Endothelial cell of umbilical vein (primary cell): ENCODE data around the gene UIMC1. TPM values are rescaled to one million over a fixed set of nuclear protein-coding genes. Genes with fewer than 3 reads are reported as not detected.
A peak's percentile ranks its signal among the peaks of the same experiment; 100 is the strongest.

Source experiments
- BruUV-seq: library from RNA; stranded (reverse); fragments of 400-500 nt; replicated peaks from 2 replicates; lab custom pipeline; 2021; lab: Mats Ljungman, UMichigan
- CTCF ChIA-PET: fragments of 300-600, 350-600 bp; sonication (Branson Sonifier 250); formaldehyde crosslinking; loops from one replicate; lab custom pipeline; 2021; ENCODE audit warnings: antibody characterized with exemption, inconsistent platforms; lab: Charles Lee
- POLR2A ChIA-PET: fragments of 300-600, 350-600 bp; sonication (Branson Sonifier 250); formaldehyde crosslinking; loops from one replicate; lab custom pipeline; 2021; ENCODE audit warnings: antibody characterized with exemption, inconsistent platforms; lab: Charles Lee
- DNase-seq: peaks from one replicate; pipeline ENCODE4 v3.0.0-alpha.2; 2011; ENCODE audit warnings: low read depth, low spot score
- FAIRE-seq: peaks from 2 replicates; lab custom pipeline; 2011; peaks lifted over from hg19 to GRCh38; lab: Jason Lieb, UNC
- H2AFZ ChIP-seq: 2 replicates; pipeline ENCODE4 v1.6.0; 2012; ENCODE audit warnings: low read depth, low read length, control low read depth, inconsistent platforms
- H3K27ac ChIP-seq: 2 replicates; pipeline ENCODE4 v1.5.1; 2011; ENCODE audit warnings: low read depth, mild to moderate bottlenecking, control low read depth, low read length, moderate library complexity; ENCODE audit not compliant: insufficient read depth
- H3K27me3 ChIP-seq, 2 experiments: 2 replicates each; pipeline versions ENCODE4 v1.6.0 to v1.6.1; 2011; ENCODE audit warnings: low read length in 2 of 2, mixed read lengths in 1 of 2; ENCODE audit not compliant: control insufficient read depth in 2 of 2, insufficient read depth in 2 of 2
- H3K36me3 ChIP-seq, 2 experiments: 2 replicates in 1 of 2; 3 replicates in 1 of 2; pipeline ENCODE4 v1.5.1; 2011; ENCODE audit warnings: low read length in 2 of 2, mild to moderate bottlenecking in 1 of 2, moderate library complexity in 1 of 2; ENCODE audit not compliant: control insufficient read depth in 2 of 2, insufficient read depth in 2 of 2; ENCODE audit errors: extremely low read depth in 1 of 2
- H3K4me1 ChIP-seq: 3 replicates; pipeline ENCODE4 v1.5.1; 2011; ENCODE audit warnings: mild to moderate bottlenecking, low read length; ENCODE audit not compliant: control insufficient read depth, insufficient read depth; ENCODE audit errors: extremely low read depth
- H3K4me2 ChIP-seq: 2 replicates; pipeline ENCODE4 v1.6.1; 2011; ENCODE audit warnings: low read length, control low read depth, mixed read lengths; ENCODE audit not compliant: insufficient read depth
- H3K4me3 ChIP-seq, 3 experiments: fragments of 200-600 bp in 1 of 3; sonication (generic), shearing (Covaris generic) in 1 of 3; replicated peaks in 1 of 3; 2 replicates each; pipeline ENCODE4 v1.5.1; 2011 to 2016; ENCODE audit warnings: control low read depth in 3 of 3, low read length in 3 of 3, mild to moderate bottlenecking in 2 of 3, inconsistent platforms in 1 of 3, low read depth in 1 of 3, moderate library complexity in 1 of 3; ENCODE audit not compliant: insufficient read depth in 1 of 3
- H3K79me2 ChIP-seq: 2 replicates; pipeline ENCODE4 v1.6.0; 2012; ENCODE audit warnings: low read length, inconsistent platforms; ENCODE audit not compliant: control insufficient read depth, insufficient read depth
- H3K9ac ChIP-seq: replicated peaks from 2 replicates; pipeline ENCODE3; 2011; ENCODE audit warnings: low read length, control low read depth; ENCODE audit not compliant: insufficient read depth; ENCODE audit errors: extremely low read depth
- H3K9me1 ChIP-seq: replicated peaks from 3 replicates; pipeline ENCODE4 v1.6.0; 2011; ENCODE audit warnings: mild to moderate bottlenecking, low read length; ENCODE audit not compliant: control insufficient read depth, insufficient read depth; ENCODE audit errors: extremely low read depth
- H3K9me3 ChIP-seq: replicated peaks from 2 replicates; pipeline ENCODE4 v1.5.1; 2012; ENCODE audit warnings: low read length, inconsistent platforms; ENCODE audit not compliant: control insufficient read depth, insufficient read depth
- H4K20me1 ChIP-seq: replicated peaks from 2 replicates; pipeline ENCODE3; 2011; ENCODE audit warnings: mild to moderate bottlenecking, low read length; ENCODE audit not compliant: control insufficient read depth, insufficient read depth; ENCODE audit errors: extremely low read depth
- FOS ChIP-seq: IDR thresholded peaks from 2 replicates; pipeline ENCODE4 v1.6.1; 2011; ENCODE audit warnings: mild to moderate bottlenecking, low read length, moderate library complexity, borderline replicate concordance; ENCODE audit not compliant: insufficient read depth
- JUN ChIP-seq: IDR thresholded peaks from 2 replicates; pipeline ENCODE4 v1.6.1; 2011; ENCODE audit warnings: borderline replicate concordance, low read depth; ENCODE audit not compliant: insufficient read length, insufficient read depth
- POLR2A ChIP-seq: IDR thresholded peaks from 2 replicates; pipeline ENCODE4 v1.6.1; 2012; ENCODE audit warnings: low read depth, mild to moderate bottlenecking, control low read depth, low read length
- POLR2AphosphoS5 ChIP-seq: IDR thresholded peaks from 2 replicates; pipeline ENCODE4 v1.6.1; 2012; ENCODE audit warnings: low read depth, mild to moderate bottlenecking, control low read depth, low read length, moderate library complexity; ENCODE audit not compliant: insufficient read depth
- dilution Hi-C: fragments of 300-500 bp; cut with MboI; formaldehyde crosslinking; loops from one replicate; pipeline ENCODE4 v1.15.0; 2019; ENCODE audit warnings: low sequenced_read_pairs; ENCODE audit not compliant: extremely low pct_ligation_motif_present
- intact Hi-C: fragments of 100-400 bp; cut with micrococcal nuclease; formaldehyde crosslinking; loops from one replicate; pipeline ENCODE4 v1.10.0; 2022
- polyA plus RNA-seq, 4 experiments: library from polyadenylated mRNA; depleted of rRNA in 3 of 4; stranded (reverse) in 3 of 4; unstranded in 1 of 4; fragments of >200 nt; gene quantifications; 2 replicates each; pipeline versions ENCODE4 v1.2.1 to v1.2.3, GENCODE V29; 2011 to 2012; ENCODE audit warnings: missing spikeins in 1 of 4
- total RNA-seq: library from RNA; stranded (reverse); gene quantifications from 2 replicates; pipeline ENCODE4 v1.2.3, GENCODE V29; 2021
- TF ChIP-seq, protein P1 (sequence below), 2 donors: IDR thresholded peaks; 1 replicate in 1 of 2; 2 replicates in 1 of 2; pipeline ENCODE4 v1.5.1; 2011; ENCODE audit warnings: low read length in 2 of 2, mild to moderate bottlenecking in 2 of 2, moderate library complexity in 2 of 2, control low read depth in 1 of 2, inconsistent platforms in 1 of 2, low read depth in 1 of 2; ENCODE audit not compliant: insufficient read depth in 1 of 2; ENCODE audit errors: extremely low read depth in 1 of 2
- TF ChIP-seq, protein P2 (sequence below): IDR thresholded peaks from 2 replicates; pipeline ENCODE4 v1.6.1; 2011; ENCODE audit not compliant: insufficient read depth, insufficient read length

UIMC1 gene
- total and polyA plus RNA-seq, 2 donors (not counting 3 experiments of a cell fraction or from before 2014, with no cell fraction given), result 17.2 to 60.1 TPM

DNA sequence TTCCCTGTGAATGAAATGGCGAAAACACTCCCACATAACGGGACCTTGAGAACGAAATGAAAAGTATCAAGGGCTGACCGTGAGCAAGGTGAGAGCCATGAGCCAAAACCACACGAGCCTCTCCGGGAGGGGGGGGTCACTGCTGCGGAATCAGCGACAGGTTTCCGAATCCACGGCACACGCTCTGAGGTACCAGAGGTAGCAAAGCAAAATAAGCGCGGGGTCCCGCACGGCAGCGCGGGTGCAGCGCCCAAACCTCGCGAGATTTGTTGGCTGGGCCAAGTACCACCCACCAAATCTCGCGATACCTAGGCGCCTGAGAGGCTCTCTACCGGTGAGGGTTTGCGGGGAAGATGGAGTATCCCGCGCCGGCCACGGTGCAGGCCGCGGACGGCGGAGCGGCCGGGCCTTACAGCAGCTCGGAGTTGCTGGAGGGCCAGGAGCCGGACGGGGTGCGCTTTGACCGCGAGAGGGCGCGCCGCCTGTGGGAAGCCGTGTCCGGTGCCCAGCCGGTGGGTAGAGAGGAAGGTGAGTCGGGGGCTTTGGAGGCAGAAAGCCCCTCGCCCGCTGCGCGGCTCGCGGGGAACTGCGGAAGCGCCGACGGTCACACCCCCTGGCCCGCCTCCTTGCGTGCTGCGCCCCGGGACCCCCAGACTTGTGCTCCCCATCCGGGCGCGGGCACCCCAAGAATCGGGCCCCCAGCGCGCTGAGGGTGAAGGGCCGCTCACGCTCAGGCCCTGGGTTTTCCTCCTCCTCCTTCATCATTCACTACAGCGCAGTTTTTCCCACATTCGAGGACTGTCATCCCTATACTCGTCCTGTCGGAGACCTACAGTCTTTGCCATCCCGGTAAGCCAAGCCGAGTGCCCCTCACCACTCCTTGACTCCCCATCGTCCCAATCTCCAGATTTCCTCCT is 16.1 kb upstream of the UIMC1 start, which contains the start of gene ZNF346:
ZNF346 (plus strand) TSS at position 311 of the 917 bp plus-strand sequence; CDS start at position 354, 43 bp downstream.
- intact Hi-C loops (loop anchor here (1.0 kb wide), 2 partner anchors 16 to 28 kb away; partner anchors contain the start of gene UIMC1), dilution Hi-C loops (no loop called here)
- POLR2A ChIA-PET, result interaction anchor here (1.0 kb wide), 1 partner anchor 11 kb away, joined by 4 read pairs; no protein-coding TSS in a partner anchor
- Histone ChIP-seq H3K27me3 (no peaks in the 10 kb centered on the region), H3K36me3 (peaks cover 0 to 2% of the 10 kb centered on the region in 2 experiments), H3K9ac (peak within 1 kb of the TSS; percentile 96), H4K20me1 (no peaks in the 10 kb centered on the region), H3K27ac (peak within 1 kb of the TSS; percentile 51), H2AFZ (peak within 1 kb of the TSS; percentile 84), H3K9me1 (no peaks in the 10 kb centered on the region), H3K9me3 (no peaks in the 10 kb centered on the region), H3K79me2 (peaks cover 23% of the 10 kb centered on the region), H3K4me3 (peak within 1 kb of the TSS; percentile 57 to 94 (median 87)), H3K4me2 (peak within 1 kb of the TSS; percentile 91), H3K4me1 (peaks cover 9% of the 10 kb centered on the region)
- CTCF ChIA-PET, result interaction anchor here (0.7 to 2.2 kb wide), 8 partner anchors 12 to 362 kb away, joined by 3 to 11 read pairs (median 4); no protein-coding TSS in a partner anchor
- DNase-seq, result peak; percentile 88
- no peak for TF ChIP-seq JUN
- TF ChIP-seq, protein P1, sequence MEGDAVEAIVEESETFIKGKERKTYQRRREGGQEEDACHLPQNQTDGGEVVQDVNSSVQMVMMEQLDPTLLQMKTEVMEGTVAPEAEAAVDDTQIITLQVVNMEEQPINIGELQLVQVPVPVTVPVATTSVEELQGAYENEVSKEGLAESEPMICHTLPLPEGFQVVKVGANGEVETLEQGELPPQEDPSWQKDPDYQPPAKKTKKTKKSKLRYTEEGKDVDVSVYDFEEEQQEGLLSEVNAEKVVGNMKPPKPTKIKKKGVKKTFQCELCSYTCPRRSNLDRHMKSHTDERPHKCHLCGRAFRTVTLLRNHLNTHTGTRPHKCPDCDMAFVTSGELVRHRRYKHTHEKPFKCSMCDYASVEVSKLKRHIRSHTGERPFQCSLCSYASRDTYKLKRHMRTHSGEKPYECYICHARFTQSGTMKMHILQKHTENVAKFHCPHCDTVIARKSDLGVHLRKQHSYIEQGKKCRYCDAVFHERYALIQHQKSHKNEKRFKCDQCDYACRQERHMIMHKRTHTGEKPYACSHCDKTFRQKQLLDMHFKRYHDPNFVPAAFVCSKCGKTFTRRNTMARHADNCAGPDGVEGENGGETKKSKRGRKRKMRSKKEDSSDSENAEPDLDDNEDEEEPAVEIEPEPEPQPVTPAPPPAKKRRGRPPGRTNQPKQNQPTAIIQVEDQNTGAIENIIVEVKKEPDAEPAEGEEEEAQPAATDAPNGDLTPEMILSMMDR (IDR thresholded peaks at IDR 0.05; ENCODE audit: extremely low read depth in 1 of 2, insufficient read depth in 1 of 2, low read depth in 1 of 2, low read length in 2 of 2), result peak; percentile 23 to 58
- TF ChIP-seq POLR2AphosphoS5, result peak; percentile 82
- TF ChIP-seq, protein P2, sequence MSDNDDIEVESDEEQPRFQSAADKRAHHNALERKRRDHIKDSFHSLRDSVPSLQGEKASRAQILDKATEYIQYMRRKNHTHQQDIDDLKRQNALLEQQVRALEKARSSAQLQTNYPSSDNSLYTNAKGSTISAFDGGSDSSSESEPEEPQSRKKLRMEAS, result no peak
- peak; percentile 92 for TF ChIP-seq POLR2A
- no peak for TF ChIP-seq FOS
- no TSS peak for BruUV-seq
- peak; percentile 74 for FAIRE-seq
